NCI-H2107 (cell line): Measurements from ENCODE around the gene DNER.

Source experiments
- DNase-seq: peaks from one replicate; lab custom pipeline; 2025; lab: John Stamatoyannopoulos, UW

DNER gene

GRCh38 chr2:229501051-229501794, 213.1 kb downstream of the DNER start:
- DNase-seq, result no peak

DNA sequence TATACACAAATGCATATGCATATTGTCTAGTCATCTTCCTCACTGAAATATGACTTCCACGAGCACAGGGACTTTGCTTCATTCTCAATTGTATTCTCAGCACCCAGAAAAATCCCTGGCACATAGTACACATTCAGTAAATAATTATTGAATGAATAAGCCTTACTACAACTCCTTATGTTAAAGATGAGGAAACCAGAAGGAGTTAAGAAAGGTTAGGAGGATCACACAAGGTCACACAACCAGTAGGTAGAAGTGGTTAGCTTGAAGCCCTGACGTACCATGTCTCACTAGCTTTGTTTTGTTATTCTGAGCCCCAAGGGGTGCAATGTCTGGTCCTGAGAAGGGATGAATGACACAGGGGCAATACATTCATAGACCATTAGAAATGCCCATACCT, 222.3 kb downstream of the DNER start:
- no peak for DNase-seq

DNA sequence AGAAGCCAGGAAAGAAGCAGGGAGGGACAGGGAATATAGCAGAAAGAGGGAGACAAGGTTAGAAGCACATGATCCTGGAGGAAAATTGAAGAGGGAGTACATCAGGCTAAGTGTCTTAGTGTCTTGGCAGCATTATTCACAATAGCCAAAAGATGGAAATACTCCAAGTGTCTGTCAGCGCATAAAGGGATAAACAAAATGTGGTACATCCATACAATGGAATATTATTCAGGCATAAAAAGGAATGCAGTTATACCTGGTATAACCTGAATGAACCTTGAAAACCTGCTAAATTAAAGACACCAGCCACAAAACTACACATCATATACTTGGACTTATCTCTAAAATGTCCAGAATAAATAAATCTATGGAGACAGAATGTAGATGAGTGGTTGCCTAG, 224.2 kb downstream of the DNER start:
- DNase-seq, result no peak

GRCh38 chr2:229489016-229489415, 225.3 kb downstream of the DNER start:
- DNase-seq, result no peak

GRCh38 chr2:229488232-229488631, 226.1 kb downstream of the DNER start:
- DNase-seq, result no peak

GRCh38 chr2:229486673-229487072, 227.7 kb downstream of the DNER start:
- no peak for DNase-seq

GRCh38 chr2:229485857-229486256, 228.5 kb downstream of the DNER start:
- DNase-seq, result no peak

GRCh38 chr2:229477269-229477755, 237.0 kb downstream of the DNER start:
- no peak for DNase-seq

DNA sequence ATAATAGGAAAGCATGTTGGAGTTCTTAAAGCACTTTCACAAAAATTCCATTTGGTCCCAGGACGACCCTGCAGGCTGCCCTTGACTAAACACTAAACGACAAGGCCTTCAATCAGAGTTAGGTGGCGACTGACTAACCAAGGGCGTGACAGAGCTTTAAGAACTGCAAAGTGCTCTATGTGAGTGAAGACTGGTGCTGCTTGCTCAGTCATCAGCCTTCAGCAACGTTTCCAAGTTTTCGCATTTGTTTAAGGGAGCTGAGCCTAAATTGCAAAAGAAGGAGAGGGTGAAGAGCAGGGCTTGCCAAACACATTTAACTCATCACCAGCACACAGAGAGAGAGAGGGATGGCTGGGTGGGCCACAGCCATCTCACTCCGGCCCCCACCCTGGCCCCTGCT, 238.6 kb downstream of the DNER start:
- no peak for DNase-seq

DNA sequence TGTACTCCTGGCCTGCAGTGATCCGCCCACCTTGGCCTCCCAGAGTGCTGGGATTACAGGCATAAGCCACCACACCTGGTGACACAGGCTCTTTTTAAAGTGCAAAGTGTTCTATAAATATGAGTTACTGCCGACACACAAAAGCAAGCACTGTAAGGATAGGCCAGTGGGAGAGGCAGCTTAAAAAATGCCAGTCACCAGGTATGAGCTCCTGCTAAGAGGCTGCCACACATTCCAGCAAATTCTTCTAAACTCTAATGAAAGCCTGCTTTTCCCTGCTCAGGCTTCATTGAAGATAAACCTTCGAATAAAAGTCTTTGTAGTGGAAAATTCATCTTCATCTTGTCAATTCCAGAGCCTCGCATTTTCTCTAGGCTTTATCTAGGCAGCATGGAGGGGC, 240.2 kb downstream of the DNER start:
- DNase-seq, result no peak

GRCh38 chr2:229470781-229471180, 243.6 kb downstream of the DNER start:
- no peak for DNase-seq

DNA sequence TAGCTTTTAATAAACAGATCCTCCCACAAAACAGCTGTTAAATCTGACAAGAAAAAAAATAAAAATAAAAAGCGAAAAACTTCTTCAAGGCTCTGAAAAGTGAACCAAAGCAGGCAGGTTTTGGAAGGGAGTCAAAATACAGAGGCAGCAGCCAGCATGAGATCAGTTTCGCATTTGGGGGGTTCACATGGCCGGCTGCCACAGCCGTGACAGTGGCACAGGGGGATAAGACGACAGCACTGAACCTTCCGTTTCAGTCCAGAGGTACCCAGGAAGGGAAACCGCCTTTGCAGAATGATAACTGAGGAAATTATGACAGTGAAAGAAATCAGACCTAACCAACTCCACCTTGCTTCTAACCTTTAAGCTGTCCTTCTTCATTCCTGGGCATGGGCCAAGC, 246.6 kb downstream of the DNER start:
- DNase-seq, result no peak

DNA sequence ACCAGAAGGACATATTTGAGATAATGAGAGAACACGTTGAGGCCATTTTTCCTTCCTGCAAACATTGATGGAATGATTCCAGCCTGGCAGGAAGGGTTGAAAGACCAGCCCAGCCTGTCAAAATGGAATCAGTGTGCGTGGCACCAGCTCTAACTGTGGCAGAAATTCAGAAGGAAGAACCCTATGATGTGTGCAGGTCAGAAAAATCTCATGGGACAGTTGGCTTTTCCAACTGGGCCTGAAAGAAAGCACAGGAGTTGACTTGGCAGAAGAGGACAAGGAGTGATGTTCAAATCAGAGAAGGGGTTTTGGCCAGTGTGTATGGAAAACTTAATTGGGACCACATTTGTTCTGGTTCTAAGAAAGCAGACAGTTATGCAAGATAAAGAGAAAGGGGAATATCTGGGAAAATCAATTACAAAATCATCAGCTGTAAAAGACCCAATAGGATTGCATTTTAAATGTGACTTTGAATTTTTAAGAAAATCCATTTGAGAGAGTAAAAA, 250.5 kb downstream of the DNER start:
- no peak for DNase-seq

DNA sequence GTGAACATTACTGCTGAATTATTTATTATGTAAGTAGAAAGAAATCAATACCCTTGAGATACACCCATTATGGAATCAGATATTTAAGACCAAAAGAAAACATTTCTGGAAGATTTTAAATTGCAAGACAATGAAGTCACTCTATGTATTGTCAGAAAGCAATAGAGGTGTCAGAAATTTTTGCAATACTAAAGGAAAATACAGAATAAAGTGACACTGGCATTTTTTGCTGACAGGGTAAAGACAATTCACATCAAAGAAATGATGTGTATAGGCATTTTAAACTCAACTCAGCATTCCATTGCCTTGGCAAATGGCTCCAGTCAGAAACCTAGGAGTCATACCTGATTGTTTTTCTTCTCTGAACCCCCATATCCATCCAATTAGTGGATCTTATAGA, 252.2 kb downstream of the DNER start:
- DNase-seq, result no peak

DNA sequence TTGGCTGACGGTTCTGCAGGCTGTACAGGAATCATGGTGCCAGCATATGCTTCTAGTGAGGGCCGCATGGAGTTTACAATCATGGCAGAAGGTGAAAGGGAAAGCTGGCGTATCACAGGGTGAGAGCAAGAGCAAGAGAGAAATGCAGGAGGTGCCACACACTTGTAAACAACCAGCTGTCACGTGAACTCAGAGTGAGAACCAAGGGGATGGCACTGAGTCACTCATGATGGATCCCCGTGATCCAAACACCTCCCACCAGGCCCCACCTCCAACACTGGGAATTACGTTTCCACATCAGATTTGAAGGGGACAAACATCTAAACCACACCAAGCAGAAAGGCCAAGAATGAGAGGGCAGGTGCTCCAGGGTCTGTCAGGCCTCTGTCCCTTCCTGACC, 258.3 kb downstream of the DNER start:
- DNase-seq, result no peak

DNA sequence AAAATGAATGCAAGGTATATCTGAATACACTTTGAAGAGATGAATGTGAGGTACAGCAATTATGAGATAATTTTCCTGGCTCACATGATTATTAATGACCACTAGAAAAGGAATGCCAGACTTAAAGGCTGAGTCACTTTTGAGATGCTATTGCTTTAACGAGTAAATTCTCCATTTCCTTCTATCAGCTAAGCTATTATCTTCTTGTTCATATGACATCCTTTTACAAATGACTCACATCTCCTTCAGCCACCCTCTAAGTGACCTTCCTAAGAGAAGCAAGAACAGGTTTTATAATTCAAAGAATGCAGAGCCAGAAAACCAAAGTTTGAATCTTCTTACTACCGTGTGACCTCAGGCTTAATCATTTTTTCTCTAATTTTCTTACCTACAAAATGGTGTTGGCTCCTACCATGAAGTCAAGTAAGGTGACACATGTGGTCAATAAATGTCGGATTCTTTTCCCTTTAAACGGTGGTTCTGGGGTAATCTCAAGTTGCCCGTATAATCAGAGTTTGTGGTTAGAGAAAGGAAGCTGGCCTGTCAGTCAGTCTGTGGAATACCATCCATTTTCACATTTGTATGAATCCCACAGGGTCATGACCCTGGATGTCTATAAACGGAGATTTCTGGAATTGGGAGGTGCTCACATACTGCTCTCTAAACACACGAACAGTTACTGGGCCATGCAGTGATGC, 259.3 kb downstream of the DNER start:
- DNase-seq, result no peak

DNA sequence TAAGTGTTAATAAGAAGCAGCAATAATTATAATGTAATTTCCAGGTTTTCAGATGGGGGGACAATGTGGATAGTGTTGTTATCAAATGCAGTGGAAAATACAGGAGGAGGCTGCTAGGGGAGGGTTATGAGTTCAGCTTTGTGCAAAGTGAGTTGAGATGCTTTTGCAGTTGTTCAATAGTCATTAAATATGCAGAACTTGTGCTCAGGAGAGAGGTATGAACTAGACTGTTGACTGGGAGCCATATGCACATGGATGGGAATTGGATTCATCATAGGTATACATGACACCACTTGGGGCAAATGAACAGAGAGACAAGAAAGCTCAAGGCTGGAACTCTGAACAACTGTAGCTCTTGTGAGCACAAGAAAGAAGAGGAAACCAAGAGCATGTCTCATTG, 261.1 kb downstream of the DNER start:
- DNase-seq, result no peak

GRCh38 chr2:229451852-229452251, 262.5 kb downstream of the DNER start:
- no peak for DNase-seq

DNA sequence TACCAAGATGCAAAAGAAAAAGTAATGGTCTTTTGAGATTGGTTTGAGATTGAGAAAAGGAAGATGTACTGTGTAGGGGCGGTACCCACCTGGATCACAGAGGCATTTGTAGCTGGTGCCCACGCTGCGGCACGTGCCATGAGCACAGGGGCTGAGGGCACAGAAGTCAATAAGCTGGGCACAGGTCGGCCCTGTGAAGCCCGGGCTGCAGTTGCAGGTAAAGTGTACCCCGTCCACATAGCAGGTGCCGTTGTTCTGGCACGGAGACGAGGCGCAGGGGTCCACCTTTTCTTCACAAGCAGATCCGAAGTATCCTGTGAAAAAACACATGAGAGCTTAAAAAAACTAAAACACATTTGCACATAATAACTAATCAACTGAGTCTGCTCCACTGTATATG, 267.1 kb downstream of the DNER start:
- no peak for DNase-seq

DNA sequence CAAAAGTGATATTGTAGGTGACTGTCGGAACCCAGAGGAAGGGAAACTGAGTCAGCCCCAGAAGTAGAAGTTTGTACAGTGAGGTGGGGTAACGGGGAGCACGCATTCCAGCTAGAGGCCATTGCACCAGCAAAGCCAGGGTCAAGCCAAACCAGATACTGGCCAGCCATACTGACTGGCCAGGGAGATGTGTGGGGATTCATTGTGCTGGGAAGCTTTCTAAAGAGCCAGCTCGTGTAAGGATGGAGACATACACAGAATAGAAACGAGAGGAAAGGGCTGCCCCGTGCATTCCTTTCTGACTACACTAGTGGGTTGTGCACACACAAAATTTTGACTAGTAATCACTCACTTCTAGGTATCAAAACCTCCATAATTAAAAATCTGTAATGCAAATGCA, 268.0 kb downstream of the DNER start:
- DNase-seq, result no peak

DNA sequence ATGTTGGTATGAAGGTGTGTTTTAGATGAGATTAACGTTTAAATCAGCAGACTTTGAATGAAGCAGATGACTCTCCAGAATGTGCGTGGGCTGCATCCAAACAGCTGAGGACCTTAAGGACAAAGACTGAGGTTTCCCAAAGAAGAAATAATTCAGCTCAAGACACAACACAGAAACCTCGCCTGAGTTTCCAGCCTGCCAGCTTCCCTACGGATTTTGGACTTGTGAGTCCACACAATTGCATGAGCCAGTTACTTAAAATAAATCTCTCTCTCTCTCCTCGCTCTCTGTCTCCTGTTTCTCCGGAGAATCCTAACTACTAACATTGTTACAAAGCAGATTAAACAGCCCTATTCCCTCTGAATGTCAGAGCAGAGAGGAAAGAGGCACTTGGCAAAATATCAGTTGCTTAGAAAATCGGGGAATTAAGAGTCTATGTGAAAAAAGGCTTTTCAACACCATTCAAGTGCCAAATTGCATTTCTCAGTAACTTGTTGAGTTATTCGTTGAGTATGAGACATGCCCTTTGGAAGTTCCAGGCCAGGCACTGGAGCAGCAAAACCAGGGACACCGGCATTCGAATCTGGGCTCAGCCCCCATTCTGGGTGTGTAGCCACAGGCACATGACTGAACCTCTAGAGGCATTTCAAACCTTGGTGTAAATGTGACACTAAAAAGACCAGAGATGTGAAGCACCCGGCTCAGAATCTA, 268.7 kb downstream of the DNER start:
- DNase-seq, result no peak

DNA sequence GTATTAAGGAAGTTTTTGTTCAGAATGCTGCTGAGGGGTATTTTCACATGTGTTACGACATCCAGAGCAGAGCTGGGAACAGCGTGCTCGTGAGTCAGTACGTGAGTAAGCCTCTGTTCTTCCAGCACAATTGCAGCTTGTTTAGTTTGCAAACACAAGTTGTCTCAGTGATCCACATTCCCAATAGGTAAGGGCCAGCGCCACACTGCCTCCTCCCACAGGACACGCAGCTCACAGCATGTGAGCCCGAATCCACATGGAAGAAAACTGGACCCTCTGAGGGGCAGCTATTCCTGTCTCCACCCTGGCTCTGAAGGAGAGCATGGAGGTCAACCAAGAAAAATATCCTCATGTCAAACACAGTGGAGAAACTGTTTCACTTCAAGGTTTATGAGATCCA, 269.3 kb downstream of the DNER start:
- no peak for DNase-seq
